GM23248 (cell line): ENCODE data around the gene RALA.

Source experiments
- EZH2 ChIP-seq: fragments of 200-600 bp; sonication (generic); IDR thresholded peaks from 2 replicates; pipeline ENCODE4 v1.6.1; 2018; ENCODE audit warnings: antibody characterized with exemption, mild to moderate bottlenecking; ENCODE audit not compliant: insufficient read depth, poor library complexity, severe bottlenecking
- EZH2phosphoT487 ChIP-seq: fragments of 200-600 bp; sonication (generic); IDR thresholded peaks from 2 replicates; pipeline ENCODE4 v1.6.1; 2018; ENCODE audit warnings: antibody characterized with exemption, moderate library complexity, mild to moderate bottlenecking, low read depth; ENCODE audit not compliant: insufficient read depth

DNA sequence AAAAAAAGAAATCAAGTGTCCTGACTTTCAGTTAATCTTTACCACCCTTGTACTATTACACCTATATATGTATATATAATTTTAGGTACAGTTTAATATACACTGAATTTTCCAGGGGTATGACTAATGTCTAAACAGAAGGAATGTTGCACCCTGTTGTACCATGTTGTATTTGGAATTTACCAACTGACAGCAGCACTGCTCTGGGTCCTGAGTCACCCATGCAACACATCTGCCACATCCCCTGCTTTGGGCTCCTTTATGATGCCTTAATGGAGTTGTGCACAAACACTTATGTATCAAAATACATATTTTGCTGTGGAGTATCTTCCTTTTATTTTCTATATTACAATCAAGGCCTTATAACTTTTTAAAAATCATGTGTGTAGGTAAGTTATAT, 36.0 kb upstream of the RALA start:
- TF ChIP-seq EZH2 (no peak), EZH2phosphoT487 (no peak)
